Transverse colon (tissue), 4 donors: ENCODE results near the gene ADPRS. TPM values are rescaled to one million over a fixed set of nuclear protein-coding genes. Genes with fewer than 3 reads are reported as not detected.

Experiments
- DNase-seq: peaks from one replicate; pipeline ENCODE4 v3.0.0-alpha.2; 2019
- H3K27ac ChIP-seq, 4 donors: fragments of 200-600 bp; sonication (generic); 2 replicates each; pipeline ENCODE4 v1.5.1; 2016 to 2018; ENCODE audit warnings: inconsistent platforms in 4 of 4
- H3K27me3 ChIP-seq: fragments of 200-600 bp; sonication (generic); 2 replicates; pipeline ENCODE4 v1.5.1; 2017; ENCODE audit warnings: inconsistent platforms
- H3K36me3 ChIP-seq, 4 donors: fragments of 200-600 bp; sonication (generic); 2 replicates each; pipeline ENCODE4 v1.5.1; 2017 to 2019; ENCODE audit warnings: inconsistent platforms in 4 of 4
- H3K4me1 ChIP-seq, 4 donors: fragments of 200-600 bp; sonication (generic); 2 replicates each; pipeline ENCODE4 v1.5.1; 2017 to 2020; ENCODE audit warnings: inconsistent platforms in 4 of 4
- H3K4me3 ChIP-seq, 4 donors: fragments of 200-600 bp; sonication (generic); 1 replicate in 1 of 4; 2 replicates in 3 of 4; pipeline versions ENCODE4 v1.5.1 to v1.6.1; 2017 to 2019; ENCODE audit warnings: inconsistent platforms in 4 of 4
- H3K9me3 ChIP-seq, 2 donors: fragments of 200-600 bp; sonication (generic); 2 replicates each; pipeline ENCODE4 v1.5.1; 2017 to 2019; ENCODE audit warnings: inconsistent platforms in 2 of 2
- CTCF ChIP-seq, 5 experiments: fragments of 200-600 bp in 3 of 5; fragments of 450-650 bp in 2 of 5; sonication (generic) in 3 of 5; IDR thresholded peaks; 1 replicate in 2 of 5; 2 replicates in 3 of 5; pipeline ENCODE4 v1.5.1; 2016 to 2017; ENCODE audit warnings: antibody characterized with exemption in 5 of 5, inconsistent platforms in 3 of 5, mild to moderate bottlenecking in 2 of 5, moderate library complexity in 1 of 5
- EP300 ChIP-seq: sonication (generic); formaldehyde crosslinking; IDR thresholded peaks from one replicate; pipeline ENCODE4 v1.6.1; 2017; ENCODE audit warnings: antibody characterized with exemption, low read depth
- POLR2A ChIP-seq: fragments of 450-650 bp; IDR thresholded peaks from one replicate; pipeline ENCODE4 v1.6.1; 2016; ENCODE audit warnings: antibody characterized with exemption, mild to moderate bottlenecking, moderate library complexity
- POLR2AphosphoS5 ChIP-seq, 3 donors: sonication (generic); formaldehyde crosslinking; IDR thresholded peaks; one replicate each; pipeline ENCODE4 v1.6.1; 2016; ENCODE audit warnings: antibody characterized with exemption in 3 of 3
- WGBS, 2 donors: methylation state at CpG; one replicate each; pipeline ENCODE4 v1.1.5; 2018; ENCODE audit warnings: low coverage in 1 of 2; 5-methylcytosine and 5-hydroxymethylcytosine counted together
- in situ Hi-C, 4 donors: fragments of 200-750 bp; cut with MboI; loops; one replicate each; pipeline versions ENCODE4 v1.15.0 to v1.15.1; 2017; ENCODE audit warnings: low sequenced_read_pairs in 3 of 4, low pct_ligation_motif_present in 1 of 4, low pct_unique_long_range_greater_than_20kb in 1 of 4
- intact Hi-C: fragments of 100-400 bp; cut with DNase I; formaldehyde crosslinking; loops from one replicate; pipeline ENCODE4 v1.15.1; 2023; ENCODE audit warnings: low total_unique reads
- total RNA-seq, 4 donors: library from RNA; depleted of rRNA; stranded (reverse); fragments of >200 nt; gene quantifications; one replicate each; pipeline ENCODE4 v1.1.0, GENCODE V29; 2016

Gene ADPRS
- total RNA-seq, 4 donors from 2014 or later: 18.3 to 41.8 (median 28.6) TPM

- Histone ChIP-seq H3K4me1 (no peaks in the 10 kb centered on the region), H3K36me3 (peaks cover 0 to 14% (median 2%) of the 10 kb centered on the region in 4 donors), H3K27ac (no peak overlapping the region), H3K9me3 (no peaks in the 10 kb centered on the region), H3K4me3 (no peak overlapping the region), H3K27me3 (no peaks in the 10 kb centered on the region)
- intact Hi-C loops: no loop called here
- no peak for DNase-seq
- in situ Hi-C loops: no loop called here
- WGBS, 2 donors: 89 to 90% methylated on average over 5 of the region's 5 CpGs
- TF ChIP-seq POLR2A (no peak), EP300 (no peak), POLR2AphosphoS5 (IDR thresholded peaks at IDR 0.05) (no peak), CTCF (IDR thresholded peaks at IDR 0.05) (no peak)
Observed at GRCh38 chr1:36055706-36056105, 33.0 kb upstream of the ADPRS start.

GRCh38 chr1:36062315-36062714, 26.4 kb upstream of the ADPRS start:
- 95 to 100% methylated on average over 1 of the region's 1 CpG for WGBS, 2 donors
- TF ChIP-seq CTCF (IDR thresholded peaks at IDR 0.05) (no peak), POLR2AphosphoS5 (IDR thresholded peaks at IDR 0.05) (no peak), POLR2A (no peak), EP300 (no peak)
- in situ Hi-C loops: no loop called here
- intact Hi-C loops: no loop called here
- Histone ChIP-seq H3K27me3 (no peaks in the 10 kb centered on the region), H3K36me3 (no peaks in the 10 kb centered on the region), H3K4me3 (no peak overlapping the region), H3K9me3 (no peaks in the 10 kb centered on the region), H3K4me1 (no peaks in the 10 kb centered on the region), H3K27ac (no peak overlapping the region)
- DNase-seq: no peak

GRCh38 chr1:36067871-36068270, 20.8 kb upstream of the ADPRS start:
- TF ChIP-seq EP300 (no peak), CTCF (IDR thresholded peaks at IDR 0.05) (no peak), POLR2A (no peak), POLR2AphosphoS5 (IDR thresholded peaks at IDR 0.05) (no peak)
- no peak for DNase-seq
- H3K27me3 ChIP-seq: no peaks in the 10 kb centered on the region
- H3K4me3 ChIP-seq: no peak overlapping the region
- H3K4me1 ChIP-seq: no peaks in the 10 kb centered on the region
- in situ Hi-C loops (no loop called here), intact Hi-C loops (no loop called here)
- H3K9me3 ChIP-seq: no peaks in the 10 kb centered on the region
- H3K27ac ChIP-seq: no peak overlapping the region
- H3K36me3 ChIP-seq: no peaks in the 10 kb centered on the region

- DNase-seq: no peak
- 89 to 95% methylated on average over 2 of the region's 2 CpGs for WGBS, 2 donors
- Histone ChIP-seq H3K27ac (no peak overlapping the region), H3K4me3 (no peak overlapping the region), H3K4me1 (no peaks in the 10 kb centered on the region), H3K9me3 (no peaks in the 10 kb centered on the region), H3K27me3 (no peaks in the 10 kb centered on the region), H3K36me3 (no peaks in the 10 kb centered on the region)
- in situ Hi-C loops: no loop called here
- TF ChIP-seq CTCF (IDR thresholded peaks at IDR 0.05): no peak
- no peak for TF ChIP-seq POLR2AphosphoS5 (IDR thresholded peaks at IDR 0.05)
- no peak for TF ChIP-seq POLR2A
- TF ChIP-seq EP300: no peak
- intact Hi-C loops: no loop called here
Observed at GRCh38 chr1:36068866-36069265, 19.8 kb upstream of the ADPRS start.
